Urothelium cell line (cell line): ENCODE measurements around the gene BAIAP2L1.

Source experiments
- DNase-seq: peaks from one replicate; pipeline ENCODE4 v3.0.0; 2011; ENCODE audit warnings: low spot score, mixed read lengths
- FAIRE-seq: peaks from 2 replicates; lab custom pipeline; 2011; peaks lifted over from hg19 to GRCh38; lab: Jason Lieb, UNC

BAIAP2L1 gene

DNA sequence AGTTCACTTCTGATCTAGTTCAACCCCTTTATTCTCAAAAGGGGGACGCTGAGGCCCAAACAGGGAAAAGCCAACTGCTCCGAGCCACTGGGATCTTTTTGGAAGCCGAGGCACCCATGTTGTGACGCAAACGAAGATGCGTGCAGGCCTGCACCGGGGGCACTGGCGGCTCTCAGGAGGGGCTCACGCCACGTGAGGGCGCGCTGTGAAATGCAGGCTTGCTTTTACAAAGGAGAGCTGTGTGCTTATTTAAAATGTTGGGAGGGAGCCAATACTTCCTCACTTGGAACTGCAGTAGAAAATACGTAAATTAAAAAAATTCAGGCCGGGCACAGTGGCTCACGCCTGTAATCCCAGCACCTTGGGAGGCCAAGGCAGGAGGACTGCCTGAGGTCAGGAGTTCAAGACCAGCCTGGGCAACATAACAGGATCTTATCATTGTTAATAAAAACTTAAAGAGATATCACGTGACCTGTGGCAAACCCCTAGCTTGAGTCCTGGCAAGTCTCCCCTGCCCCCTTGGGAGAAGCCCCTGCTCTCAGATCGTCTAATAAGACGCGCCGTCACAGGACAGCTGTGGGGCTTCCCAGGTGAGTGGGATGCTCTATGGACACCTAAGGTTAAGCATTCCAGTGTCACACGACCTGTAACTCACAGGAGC is 103.1 kb downstream of the BAIAP2L1 start:
- FAIRE-seq, result no peak
- DNase-seq, result no peak

DNA sequence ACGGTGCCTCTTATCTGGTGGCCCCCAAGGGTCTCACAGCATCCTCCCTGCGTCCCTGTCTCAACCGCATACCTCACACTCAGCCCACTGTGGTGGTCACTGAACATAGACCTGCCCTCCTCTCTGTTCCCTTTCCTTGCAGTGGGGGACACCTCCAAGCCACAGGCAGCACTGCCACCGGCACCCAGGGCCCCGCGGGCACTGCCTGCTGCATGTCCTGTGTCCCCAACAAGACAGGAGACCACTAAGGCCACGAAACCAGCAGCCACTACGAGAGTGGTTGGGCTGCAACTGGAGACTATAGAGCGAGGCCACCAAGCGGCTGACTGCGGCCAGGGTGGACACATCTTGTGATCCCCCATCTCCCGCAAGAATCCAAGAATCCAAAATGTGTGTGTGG is 104.1 kb downstream of the BAIAP2L1 start:
- FAIRE-seq, result no peak
- no peak for DNase-seq

DNA sequence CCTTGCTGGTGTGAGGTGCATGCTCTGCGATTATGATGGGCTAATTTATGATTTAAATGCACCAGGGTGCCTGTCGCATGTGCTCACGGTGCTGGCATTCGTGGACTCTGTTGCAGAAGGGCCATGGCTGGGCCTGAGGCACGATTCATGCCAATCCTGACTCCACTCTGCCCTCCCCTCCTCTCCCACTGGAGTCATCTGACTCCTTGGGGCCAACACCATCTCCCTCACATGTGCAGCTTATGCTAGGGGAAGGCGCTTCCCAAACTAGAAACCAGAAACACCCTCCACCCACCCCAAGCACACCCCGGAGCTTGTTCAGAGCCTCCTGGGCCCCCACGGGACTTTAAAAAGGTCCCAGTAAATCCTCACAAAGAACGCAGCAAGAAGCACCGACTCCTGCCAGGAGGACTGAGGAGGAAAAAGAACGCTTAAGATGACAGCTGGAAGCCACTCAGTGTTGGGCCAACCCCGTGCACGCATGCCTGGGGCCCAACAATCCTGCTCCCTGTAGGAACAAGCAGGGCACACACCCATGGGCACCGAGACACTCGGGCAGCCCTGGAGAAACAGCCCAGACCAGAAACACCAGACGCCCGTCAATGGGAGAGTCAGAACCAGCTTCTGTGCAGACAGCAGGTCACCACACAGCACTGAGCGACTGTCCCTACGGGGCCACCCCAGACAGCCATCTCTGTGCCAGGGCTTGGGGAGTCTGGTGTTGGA is 105.3 kb downstream of the BAIAP2L1 start:
- DNase-seq (no peak), FAIRE-seq (no peak)

DNA sequence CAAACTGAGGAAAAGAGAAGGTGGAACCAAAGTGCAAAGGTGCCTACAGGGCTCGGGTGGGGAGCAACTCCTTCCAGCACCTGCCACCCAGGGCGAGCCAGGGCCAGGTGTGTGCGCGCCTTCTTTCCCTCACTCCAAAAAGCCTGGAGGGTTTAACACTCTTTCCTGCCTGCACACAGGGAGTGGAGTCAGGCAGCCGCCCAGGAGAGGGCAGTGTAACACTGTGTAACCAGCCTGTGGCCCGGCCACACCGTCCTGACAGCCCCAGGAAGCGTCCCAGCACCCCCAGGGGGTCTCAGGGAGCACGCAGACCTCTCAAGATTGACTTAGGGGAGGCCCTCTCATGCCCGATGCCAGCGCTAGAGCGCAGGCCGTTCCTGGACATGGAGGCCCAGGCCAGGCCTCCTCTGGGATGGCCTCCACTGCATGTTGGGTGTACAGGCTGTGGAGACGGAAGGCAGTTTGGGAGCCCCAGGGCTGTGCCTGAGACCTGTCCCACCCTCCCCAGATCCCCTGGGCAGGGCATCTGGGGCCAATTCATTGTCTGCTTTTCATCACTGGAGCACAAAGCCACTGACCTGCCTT is 106.0 kb downstream of the BAIAP2L1 start:
- DNase-seq (peak; percentile 78), FAIRE-seq (peak; percentile 56)

DNA sequence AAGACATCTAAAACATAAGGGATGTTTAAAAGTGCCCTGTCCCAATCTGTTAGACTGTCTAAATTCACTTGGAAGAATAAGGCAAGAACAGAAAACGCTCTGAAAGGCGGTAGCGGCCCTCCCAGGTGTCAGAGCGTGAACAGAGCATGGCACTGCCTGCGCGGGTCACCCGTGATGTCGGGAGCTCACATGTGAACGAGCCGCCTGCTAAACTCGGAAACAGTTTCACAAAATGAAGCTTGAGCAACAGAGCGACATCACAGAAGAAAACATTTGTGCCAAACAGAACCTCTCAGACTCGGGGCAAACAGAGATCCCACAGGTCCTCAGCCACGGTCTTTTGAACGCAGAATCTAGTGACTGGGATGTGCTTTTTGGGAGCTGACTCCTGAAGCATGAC is 106.6 kb downstream of the BAIAP2L1 start:
- FAIRE-seq, result no peak

DNA sequence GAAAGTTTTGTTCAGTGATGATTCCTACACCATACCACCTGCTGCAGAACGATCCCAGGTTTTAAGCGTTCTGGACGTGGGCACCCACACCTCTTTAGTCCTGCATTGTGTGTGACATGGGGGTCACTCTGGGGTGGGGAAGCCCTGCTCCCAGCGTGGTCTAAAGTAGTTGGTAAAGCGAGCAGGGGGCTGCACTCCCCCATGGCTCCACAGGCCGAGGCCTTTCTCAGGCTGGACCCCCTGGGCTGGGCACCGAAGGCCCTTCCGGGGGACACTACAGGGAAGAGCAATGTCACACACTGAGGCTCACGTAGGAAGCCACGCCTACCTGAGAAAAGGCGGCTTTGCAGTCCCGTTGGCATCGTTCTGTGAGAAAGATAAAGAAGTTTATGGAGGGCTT is 107.1 kb downstream of the BAIAP2L1 start:
- DNase-seq (no peak), FAIRE-seq (no peak)

More for the DNA sequence above, 106.6 kb downstream of the BAIAP2L1 start:
- DNase-seq, result no peak

DNA sequence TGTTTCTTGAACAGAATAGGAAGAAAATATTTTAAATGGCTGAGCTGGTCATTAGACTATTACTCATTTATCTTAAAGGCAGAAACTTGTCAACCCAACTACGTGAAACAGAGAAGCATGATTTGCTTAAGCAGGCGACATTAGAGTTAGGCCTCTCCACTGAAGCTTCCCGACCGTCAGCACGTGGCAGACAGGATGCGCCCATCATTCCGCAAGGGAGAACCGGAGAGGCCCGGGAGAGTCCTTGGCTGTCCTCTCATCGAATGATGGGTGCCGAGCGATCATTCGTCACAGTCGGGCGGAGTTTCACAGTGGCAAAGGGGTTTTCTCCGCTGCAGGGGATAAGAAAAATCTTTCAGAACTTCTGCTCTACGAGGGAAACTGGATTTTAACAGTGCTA is 107.6 kb downstream of the BAIAP2L1 start:
- DNase-seq, result no peak
- FAIRE-seq, result peak; percentile 35

DNA sequence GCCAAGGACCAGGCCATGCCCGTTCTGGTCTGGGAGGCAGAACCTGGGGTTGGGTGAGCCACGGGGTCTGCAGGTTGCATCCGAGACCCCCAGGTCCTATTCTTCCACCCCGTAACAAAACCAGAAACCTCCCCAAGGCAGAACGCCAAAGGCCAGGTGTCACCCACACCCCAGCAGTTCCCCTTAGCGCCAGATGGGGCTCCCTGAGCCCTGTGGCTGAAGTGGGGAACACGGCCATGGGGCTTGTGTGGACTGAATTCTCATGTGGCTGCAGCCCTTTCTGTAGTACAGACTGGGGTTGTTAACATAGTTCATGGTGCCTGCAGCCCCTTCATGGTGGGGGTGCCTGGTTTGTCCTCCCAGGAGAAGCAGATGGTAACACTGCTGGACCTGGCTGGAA is 109.2 kb downstream of the BAIAP2L1 start:
- no peak for DNase-seq
- FAIRE-seq, result no peak

DNA sequence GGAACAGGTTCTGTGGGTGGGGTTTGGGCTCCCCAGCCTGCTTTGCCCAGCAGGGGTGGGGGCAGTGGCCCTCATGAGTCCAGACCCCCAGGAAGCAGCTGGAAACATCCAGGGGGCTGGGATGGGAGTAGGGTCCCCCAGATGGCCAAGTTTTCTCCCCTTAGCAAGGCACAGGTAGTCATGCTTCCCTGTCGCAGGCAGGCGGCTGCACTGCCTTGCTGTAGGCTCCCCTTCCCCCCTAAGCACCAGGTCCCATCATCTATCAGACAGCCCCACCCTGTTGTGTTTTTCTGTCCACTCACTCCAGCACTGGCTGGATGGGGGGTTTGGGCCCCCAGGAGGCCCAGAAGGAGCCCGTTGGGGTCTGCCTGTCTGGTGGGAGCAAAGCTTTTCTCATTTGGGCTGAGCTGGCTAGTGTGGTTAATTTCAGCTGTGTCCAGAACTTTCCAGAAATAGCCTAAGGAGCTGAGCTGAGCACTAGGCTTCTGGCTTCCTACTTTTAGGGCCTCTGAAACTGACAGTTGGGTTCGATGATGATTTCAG is 111.5 kb downstream of the BAIAP2L1 start:
- DNase-seq, result no peak
- FAIRE-seq, result no peak

DNA sequence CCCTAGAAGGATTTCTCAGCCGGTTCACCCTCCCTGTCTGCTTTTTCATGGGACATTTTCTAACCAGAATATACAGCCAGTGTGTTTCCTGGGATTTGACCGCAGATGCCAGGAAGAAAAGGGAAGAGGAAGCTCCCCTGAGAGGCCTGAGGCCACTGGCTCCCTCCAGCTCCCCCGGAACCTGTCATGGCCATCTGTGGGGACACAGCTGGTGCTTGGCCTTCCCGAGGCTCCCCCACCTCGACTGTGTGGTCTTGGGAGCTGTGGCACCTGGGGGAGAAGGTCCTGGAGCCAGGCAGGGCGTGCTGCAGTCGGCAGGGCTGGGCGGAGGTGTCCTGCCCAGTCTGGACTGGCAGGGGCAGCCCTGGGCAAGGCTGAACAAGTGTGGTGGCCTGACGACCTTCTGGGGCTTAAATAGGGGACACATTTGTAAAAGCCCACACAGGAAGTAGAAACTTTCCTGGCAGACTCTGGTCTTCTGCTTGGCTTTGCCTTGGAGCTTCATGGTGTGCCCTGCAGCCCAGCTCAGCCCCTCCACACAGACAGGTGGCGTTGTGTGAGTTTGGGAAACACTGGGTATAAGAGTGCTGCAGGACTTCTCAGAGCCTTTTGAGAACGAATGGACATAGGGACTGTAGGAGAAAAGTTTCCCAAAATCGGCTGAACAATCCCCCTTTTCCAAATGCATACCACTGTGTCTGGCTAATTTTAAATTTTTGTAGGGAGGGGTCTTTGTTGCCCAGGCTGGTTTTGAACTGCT is 112.6 kb downstream of the BAIAP2L1 start:
- no peak for DNase-seq
- FAIRE-seq, result no peak

DNA sequence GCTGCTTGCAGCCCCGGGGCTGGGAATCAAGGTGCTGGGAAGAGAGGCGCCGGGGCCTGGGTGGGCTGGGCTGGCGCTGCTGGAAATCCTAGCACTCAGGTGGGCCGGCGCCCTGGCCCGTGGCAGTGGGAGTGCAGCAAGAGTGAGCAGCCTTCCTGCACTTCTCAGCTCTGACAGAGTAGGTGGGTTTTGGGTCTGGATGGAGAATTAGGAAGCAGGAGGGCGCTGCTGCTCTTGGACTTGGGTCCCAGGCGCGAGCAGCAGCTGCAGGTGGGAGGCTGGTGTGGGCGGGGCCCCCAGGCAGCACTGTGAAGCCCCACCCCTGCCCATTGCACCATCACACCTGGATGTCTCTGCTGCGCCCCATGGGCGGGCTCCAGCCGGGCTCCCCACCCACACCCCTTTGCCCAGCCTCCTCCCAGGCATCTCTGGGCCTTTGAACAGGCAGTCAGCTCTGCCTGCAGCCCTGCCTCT is 113.4 kb downstream of the BAIAP2L1 start:
- FAIRE-seq, result no peak
- DNase-seq, result no peak

DNA sequence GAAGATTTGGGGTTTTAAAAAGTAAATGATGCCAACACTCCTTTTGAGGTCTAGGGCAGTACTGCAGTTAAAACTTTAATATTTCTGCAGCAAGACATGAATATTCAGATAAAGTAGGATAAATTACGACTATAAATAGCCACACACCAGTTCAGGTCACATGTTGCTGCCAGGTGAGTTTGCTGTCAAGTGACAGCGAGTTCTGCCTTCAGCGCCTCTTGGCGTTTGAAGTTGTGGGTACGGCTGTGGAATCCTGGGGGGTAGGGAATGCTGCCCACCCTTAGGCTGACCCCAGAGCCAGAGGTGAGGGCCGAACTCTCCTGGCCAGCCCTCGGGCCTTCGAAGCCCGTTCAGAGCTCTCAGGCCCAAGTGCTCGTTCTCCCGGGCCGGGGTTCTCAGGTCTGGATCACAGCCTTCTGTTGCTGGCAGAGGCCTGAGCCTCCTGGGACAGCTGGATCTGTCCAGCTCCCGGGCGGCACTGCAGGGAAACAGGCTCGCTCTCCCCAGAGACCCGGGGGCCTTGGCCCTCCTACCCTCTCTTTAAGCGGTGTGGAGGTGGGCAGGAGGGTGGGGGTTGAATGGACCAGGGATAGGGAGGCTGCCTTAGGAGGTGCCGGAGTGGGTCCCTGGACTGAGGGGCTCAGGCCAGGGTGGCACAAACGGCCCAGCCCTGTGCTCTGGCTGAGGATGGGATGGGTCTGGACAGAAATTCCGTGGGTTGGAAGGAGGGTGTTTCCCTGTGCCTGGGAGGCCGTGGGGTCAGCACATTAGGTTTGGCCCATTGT is 114.0 kb downstream of the BAIAP2L1 start:
- DNase-seq, result no peak
- FAIRE-seq, result no peak

DNA sequence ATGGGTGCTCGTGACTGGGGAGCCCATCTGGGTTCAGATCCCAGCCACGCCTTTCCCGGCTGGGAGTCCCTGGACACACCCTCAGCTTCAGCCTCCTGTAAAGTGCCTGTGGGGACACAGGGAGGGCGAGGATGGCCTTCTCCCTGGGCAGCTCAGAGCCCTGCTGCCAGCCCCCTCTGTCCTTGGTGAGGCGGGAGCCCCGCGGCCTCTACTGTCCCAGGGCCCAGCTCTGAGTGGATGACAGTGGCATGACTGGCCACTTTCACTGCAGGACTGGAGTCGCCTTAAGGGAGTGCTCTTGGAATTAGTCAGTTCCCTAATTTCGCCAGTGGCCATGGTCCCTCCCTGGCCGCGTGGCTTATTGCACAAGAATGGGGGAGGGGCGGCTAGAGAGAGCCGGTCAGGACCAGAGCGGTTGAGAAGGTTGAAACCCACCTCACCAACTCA is 114.8 kb downstream of the BAIAP2L1 start:
- FAIRE-seq (no peak), DNase-seq (no peak)

DNA sequence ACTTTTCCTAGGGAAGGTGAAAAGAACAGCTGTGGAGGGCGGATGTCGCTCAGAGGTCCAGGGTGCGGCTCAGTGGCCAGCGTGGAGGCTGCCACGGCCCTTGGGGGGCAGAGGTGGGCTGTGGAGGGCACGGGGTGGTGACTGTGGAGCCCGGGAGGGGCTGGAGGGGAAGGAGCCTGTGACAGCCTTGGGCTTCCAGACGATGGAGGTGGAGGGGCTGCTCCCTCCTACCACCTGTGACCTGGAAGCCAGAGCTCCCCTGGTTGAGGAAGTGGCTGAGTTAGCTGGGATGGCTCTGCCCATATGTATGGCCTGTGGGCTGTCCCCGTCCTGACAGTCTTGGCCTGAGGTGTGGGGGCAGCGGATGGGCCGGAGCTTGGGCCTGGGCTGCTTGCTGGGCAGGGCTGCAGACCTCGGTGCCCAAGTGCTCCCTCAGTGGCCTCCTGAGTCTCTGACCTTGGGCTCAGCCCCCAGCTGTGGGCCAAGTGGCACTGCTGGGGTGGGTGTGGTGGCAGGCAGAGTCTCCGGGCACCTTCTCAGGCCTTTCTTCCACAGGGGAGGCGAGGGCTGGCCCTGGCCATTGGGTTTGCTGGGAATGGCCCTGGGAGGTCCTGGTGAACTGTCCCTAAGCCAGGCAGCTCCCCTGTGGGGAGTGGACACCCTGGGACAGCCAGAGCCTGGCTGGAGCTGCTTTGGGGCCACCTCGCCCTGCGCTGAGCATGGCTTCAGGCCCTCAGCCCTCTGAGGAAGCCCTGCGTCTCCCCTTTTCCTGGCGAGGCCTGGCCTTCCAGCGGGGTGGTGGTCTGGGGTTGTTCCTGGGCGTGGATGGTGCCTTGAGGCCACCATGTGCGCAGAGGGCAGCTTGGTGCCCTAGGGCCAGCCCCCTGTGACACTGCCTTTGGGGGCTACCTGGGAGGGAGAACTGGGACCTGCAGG is 115.5 kb downstream of the BAIAP2L1 start:
- DNase-seq (no peak), FAIRE-seq (no peak)

DNA sequence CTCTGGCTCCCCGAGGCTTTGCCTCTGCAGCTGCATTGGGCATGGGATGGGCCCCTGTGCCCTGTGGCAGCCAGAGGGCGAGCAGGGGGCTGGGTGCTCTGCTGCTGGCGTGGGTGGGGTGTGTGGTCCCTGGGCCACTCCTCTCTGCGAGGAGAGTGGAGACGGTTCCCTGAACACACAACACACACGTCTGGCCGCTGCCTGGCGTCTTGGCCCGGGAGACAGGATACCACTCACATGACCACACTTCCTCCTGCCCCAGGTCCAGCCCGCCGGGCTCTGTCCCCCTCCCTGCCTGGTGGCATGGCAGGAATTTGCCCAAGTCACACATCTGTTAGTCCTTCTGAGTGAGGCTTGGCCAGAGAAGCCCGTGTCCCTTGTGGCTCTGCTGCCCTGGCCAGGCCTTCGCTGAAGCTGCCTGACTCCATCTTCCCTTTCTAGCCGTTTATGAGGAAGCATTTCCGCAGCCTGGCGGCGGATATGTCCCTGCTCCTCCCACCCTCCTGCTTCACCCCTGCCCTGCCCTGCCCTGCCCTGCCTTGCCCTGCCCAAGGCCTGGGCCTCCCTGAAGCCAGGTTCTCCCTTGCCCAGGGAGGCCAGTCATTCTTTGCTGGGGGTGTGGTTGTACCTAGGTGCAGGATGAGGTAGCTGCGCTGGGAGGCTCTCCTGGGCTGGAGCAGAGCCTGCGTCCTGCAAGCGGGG is 116.4 kb downstream of the BAIAP2L1 start:
- peak; percentile 98 for FAIRE-seq
- peak; percentile 85 for DNase-seq

DNA sequence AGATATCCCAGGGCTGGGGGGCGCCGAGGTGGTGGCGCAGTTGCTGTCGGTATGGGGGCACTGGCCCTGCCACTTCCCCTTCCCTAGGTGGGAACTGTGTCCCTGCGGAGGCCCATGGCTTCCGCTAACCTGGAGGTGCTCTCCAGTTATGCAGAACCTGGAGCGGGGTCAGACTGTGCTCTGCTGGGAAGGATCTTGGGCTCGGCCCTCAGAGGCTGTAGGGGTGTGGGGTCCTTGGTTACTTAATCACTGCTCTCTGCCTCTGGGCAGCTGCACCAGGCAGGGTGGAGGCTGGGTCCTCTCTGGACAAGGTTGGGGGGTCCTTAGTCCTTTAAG is 117.0 kb downstream of the BAIAP2L1 start:
- no peak for DNase-seq
- no peak for FAIRE-seq

DNA sequence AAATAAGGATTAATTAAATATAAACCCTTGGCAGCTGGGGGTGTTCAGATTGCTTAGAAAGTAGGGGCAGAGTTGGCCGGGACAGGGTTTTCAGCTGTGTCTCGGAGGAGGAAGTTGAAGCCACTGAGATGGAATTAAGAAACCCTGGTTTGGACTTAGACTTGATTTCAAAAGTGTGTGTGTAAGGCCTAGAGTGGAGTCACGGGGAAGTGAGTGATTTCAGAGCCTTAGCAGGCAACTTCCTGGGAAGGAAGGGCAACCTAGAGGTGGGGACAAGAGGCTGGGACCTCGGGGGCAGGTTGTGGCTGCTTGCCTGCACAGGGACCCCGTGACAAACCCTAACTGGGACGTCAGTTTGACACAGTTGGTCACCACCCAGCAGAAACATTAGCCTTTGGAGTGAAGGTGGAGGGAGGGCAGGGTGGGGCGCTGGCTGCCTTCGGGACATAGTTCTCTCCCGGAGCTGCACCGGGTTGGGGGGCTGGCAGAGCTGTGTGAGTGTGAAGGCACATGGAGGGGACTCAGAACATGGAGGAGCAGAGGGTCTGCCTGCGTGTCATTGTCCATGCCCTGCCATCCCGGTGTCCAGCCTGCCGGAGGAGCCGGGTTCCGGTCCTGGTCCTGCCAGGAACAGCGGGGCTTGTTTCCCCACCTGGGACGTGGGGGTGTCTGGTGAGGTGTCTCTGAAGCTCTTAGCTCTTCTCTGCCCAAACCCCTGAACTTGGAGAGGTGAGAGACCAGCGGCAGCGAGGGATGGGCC is 117.6 kb downstream of the BAIAP2L1 start:
- peak; percentile 67 for FAIRE-seq

DNA sequence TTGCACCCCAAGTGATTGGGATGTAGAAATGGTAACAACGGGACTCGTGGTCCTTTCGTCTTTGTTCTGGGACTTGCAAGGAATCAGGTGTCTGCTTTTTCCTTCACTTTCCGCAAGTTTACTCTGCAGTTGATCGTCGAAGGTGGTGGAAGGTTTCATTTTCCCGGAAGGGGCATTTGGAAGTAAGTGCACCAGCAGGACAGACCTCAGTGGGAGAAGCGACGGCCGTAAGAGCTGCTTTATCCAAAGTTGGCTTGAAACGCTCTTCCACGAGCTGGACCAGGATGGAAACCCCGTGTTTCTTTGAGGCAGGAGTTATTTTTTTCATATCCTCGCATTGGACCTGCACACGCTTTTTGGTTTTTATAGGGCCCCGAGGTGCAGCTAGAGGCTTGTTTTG is 118.2 kb downstream of the BAIAP2L1 start:
- no peak for FAIRE-seq
- DNase-seq, result no peak

More for the DNA sequence above, 117.6 kb downstream of the BAIAP2L1 start:
- no peak for DNase-seq
